Limb (tissue), 2 donors: ENCODE measurements around the gene EIF3F.

Experiments
- DNase-seq, 2 donors: peaks; one replicate each; pipeline ENCODE4 v3.0.0-alpha.2; 2016; ENCODE audit errors: extremely low spot score in 2 of 2

The EIF3F gene

DNA sequence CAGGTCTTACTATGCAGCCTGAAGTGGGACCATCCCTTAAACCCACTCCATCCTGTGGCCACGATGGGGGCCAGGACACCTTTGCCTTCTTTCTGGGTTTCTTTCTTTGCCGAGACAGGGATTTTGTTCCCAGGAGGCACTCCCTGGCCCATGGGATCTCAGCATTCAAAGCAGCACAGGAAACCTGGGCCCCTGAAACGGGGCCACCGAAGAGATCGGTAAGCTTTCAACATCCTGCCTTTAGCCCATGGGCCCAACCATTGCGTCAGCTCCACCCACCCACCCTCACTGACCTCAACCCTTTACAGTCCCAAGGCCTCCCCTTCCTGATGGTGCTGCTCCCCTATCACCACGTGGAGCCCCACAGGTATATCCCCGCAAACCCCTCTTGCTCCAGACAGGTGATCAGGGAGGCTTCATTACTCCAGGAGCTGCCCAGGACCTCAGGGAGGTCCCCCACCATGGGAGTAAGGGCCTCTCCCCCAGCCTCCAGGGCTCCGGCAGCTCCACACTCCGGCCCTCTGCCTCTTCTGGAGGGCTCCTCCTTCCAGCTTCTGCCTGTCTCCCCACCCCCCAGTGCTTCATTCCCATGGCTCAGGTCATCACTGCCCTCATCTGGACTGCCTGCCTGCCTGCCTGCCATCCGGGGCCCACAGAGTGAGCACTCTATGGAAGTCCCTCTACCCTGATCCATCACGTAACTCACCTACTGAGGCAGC, 51.8 kb downstream of the EIF3F start:
- peak in 1 of 2 donors; percentile 18 for DNase-seq

DNA sequence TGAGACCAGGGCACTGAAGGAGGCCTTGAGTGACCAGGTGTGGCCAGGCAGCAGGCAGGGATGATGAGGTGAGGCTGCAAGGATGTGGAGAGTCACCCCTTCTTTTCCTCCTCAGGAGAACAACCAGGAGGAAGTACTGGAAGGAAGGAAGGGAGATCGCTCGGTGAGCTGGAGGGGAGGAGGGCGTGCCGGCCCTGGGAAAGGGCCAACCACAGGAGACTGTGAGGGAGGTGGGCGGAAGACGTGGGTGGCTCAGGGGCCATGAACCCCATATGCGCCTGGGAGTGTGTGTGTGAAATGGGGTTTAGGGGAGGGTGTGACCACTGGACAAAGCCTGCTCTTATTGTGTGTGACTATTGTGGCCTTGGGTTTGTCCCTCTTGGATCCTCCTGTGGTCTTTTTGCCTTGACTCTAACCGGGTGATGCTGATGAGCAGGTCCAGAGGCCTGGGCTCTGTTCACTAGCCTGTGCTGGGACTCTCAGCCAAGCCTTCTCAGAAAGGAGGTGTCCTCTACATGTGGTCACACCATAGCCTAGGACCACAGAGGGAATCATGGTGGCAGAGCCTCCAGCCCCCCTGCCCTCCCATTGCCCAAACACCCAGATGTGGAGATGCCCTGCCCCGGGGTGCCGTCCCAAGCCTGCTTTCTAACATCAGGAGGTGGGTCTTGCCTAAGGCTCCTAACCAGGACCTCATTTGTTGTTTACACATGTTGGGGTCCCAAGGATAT, 52.6 kb downstream of the EIF3F start:
- DNase-seq = peak in 1 of 2 donors; percentile 19

DNA sequence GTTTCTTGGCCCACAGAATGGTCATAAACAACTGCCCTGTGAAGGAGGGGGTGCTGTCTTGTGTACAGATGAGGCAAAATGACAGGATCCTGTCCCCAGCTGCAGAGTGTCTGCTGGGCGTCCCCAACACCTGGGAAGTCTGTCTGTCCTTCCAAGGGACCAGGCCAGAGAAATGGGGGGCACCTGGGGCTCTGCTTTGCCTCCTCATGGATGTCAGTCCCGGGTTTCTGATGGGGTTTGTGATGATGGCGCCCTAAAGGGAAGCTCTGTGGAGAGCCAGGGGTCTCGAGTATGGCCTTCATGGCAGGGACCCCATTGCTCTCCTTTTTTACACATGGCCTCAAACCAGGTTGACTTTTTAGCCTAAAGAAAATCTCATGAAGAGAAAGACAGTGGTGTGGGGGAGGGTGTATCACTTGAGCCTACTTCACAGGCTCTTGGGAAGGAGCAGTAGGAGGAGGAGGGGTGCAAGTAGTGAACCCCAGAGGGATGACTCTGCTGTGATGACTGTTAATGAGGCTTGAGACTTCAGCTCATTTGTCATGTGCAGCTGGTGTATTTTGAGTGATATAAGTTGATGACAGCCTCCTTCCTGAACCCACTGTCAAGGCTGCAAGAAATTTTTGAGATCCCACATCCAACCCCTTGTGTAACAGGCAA, 53.3 kb downstream of the EIF3F start:
- DNase-seq = no peak

DNA sequence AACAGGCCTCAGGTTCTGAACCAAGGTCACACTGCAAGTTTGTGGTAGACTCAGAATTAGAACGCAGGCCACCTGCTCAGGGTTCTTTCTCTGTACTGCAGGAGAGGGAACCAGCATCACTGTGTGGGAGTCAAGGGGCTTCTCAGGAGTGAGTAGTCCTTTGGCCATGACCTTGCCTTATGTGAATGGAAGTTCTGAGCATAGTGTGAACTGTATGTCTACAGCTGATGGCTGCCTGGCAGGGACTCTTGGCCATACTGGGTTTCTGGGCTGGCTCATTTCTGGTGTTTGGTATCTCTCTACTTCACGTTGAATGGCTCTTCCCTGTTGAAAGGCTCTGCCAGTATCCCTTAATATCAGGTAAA, 53.8 kb downstream of the EIF3F start:
- no peak for DNase-seq

DNA sequence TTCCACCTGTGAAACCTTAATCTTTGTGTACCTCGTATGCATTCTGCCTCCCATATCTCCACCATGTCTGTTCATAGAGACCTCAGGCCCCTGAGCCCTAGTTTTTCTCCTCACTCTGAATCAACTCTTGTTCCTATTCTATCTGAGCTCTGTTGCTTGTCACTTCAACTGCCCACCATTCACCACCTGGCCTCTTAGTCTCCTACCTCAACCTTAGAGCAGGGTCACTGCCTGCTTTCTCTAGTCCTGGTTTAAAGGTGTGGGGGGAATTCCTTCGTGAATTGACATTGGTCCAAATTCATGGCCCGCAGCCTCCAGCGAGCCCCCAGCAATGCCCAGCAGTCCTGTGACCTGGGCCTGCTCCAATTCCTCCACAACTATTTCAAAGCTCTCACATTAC, 54.4 kb downstream of the EIF3F start:
- DNase-seq = no peak

DNA sequence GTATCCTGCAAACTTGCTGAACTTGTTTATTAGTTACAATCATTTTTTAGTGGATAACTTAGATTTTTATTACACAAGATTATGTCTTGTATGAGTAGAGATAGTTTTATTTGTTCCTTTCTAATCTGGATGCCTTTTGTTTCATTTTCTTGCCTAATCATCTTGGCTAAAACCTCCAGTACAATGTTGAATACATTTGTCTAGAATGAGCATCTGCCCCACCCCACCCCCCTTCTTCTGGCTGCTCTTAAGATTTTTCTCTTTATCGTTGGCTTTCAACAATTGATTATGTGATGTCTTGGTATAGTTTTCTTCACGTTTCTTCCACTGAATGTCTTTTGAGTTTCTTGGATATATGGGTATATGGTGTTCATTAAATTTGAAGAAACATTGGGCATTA, 56.6 kb downstream of the EIF3F start:
- no peak for DNase-seq

DNA sequence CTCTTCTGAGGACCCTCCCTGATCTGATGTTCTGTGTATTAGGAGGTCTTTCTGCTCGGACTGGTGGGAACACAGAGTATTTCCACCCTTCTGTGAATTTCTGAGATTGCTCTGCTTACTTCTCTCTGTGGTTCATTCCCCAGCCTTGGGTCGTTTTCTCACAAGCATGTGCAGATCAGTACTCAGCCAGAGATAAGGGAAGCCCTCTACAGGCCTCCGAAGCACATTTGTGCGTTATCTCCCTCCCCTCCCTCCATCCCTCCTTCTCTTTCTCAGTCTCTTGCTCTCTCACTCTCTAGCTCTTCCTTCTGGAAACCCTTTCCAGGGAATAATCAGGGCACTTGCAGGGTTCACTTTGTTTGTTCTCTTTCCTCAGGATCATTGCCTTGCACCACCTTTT, 58.7 kb downstream of the EIF3F start:
- no peak for DNase-seq

DNA sequence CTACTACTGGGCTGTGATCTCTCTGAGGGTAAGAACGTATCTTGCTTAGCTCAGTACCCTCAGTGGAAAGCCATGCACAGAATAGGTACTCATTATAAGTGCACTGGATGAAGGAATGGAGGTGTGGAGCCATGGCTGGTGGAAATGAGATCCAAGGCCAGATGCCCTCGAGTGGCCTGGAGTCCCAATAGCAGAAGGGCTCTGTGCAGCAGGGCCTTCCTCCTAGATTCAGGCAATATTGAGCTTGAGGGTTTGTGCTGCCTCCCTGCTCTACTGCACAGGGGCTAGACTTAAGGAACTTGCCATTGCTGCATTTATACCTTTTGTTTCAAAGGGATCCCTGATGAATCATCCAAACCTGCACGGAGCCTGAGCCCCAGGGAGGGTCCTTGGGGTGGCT, 60.2 kb downstream of the EIF3F start:
- DNase-seq = no peak

DNA sequence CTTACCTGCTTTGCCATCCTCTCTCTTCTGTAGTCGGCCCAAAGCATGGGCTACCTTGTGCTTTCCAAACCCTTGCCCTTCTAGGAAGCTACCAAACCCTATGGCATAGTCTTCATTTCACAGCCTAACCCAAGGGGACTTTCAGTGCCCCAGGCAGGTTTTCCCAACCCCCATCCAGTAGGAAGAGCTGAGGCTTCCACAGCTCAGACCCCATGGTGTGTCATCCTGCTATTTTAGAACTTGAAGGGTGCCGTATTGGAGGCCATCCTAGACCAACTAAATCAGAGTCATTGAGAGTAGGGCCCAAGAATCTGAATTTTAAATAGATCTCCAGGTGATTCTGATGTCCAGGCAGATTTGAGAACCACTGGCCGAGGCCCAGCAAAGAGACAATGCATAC, 61.9 kb downstream of the EIF3F start:
- no peak for DNase-seq
